CD4-positive, alpha-beta T cell treated with Interferon gamma for 1 hour (primary cell): ENCODE data around the gene FAM24B.
"Not testable (repeated sequence)": the region's sequence is repeated elsewhere in the genome, so short reads cannot be mapped to it uniquely, and the experiment has no call there.

Experiments used
- DNase-seq: peaks from one replicate; pipeline ENCODE4 v3.0.0-alpha.2; 2020

Gene FAM24B, protein sequence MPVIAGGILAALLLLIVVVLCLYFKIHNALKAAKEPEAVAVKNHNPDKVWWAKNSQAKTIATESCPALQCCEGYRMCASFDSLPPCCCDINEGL

DNA sequence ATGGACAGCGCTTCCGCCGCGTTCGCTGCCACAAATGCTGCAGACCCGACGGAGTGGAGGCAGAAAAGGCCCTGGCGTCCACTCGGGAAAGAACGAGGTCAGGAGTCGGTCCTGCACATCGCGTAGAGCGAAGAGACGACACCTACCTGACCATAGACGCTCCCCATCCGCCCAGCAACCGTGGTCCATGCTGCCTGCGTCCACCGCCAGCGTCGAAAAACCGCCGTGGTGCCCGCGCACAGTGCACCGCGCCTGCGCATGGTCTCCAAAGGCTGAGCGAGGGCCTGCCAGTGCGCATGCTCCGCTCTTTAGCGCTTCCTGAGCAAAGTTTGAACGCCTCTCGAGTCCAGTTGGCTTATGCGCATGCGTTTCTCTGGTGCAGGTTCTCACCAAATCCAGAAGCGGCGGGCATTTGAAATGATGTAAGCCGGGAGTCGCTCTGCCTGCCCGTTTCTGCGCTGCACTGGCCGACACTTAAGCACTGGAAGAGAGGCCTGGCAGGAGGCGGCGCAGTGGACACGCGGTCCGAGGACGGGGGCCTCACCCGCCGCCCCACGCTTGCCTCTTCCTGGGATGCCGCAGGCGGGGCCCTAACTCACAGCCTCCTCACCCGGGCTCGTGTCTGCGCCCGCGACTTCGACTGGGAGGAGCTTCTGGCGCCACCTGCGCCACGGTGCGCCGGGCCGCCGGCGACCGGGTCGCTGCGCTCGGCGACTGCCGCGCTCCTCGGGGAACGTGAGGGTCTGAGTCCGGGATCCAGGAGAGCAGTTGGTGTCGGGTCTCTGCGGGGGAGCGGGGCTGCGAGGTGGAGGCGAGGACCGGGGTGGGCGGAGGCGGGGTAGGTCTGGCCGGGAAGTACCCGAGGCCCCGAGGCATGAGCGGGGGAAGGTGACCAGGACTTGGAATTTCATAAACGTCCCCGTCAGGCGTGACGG is at the start of gene FAM24B:
Gene FAM24B, minus strand, starts transcription at position 243 of the 935 bp plus-strand sequence. CDS start 29,066 bp downstream, outside the sequence.
- DNase-seq, result peak; percentile 96

- no peak for DNase-seq
Measured at GRCh38 chr10:122915700-122916099, 36.3 kb upstream of the FAM24B start.

- no peak for DNase-seq
Measured at GRCh38 chr10:122911889-122912484, 32.6 kb upstream of the FAM24B start.

- no peak for DNase-seq
Measured at GRCh38 chr10:122910310-122910709, 30.9 kb upstream of the FAM24B start, which contains the start of gene FAM24A. Gene FAM24A, plus strand, starts transcription at chr10:122910610. Its CDS starts 1,025 bp downstream, at chr10:122911635.

DNA sequence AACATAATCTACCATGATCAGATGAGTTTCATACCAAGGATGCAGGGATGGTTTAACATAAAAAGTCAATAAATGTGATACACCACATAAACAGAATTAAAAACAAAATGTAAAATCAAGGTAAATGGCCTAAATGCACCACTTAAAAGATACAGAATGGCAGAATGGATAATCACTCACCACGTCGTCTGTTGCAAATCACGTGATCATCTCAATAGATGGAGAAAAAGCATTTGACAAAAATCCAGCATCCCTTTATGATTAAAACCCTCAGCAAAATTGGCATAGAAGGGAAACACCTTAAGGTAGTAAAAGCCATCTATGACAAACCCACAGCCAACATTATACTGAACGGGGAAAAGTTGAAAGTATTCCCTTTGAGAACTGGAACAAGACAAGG is 24.5 kb upstream of the FAM24B start:
- not testable (repeated sequence) for DNase-seq

DNA sequence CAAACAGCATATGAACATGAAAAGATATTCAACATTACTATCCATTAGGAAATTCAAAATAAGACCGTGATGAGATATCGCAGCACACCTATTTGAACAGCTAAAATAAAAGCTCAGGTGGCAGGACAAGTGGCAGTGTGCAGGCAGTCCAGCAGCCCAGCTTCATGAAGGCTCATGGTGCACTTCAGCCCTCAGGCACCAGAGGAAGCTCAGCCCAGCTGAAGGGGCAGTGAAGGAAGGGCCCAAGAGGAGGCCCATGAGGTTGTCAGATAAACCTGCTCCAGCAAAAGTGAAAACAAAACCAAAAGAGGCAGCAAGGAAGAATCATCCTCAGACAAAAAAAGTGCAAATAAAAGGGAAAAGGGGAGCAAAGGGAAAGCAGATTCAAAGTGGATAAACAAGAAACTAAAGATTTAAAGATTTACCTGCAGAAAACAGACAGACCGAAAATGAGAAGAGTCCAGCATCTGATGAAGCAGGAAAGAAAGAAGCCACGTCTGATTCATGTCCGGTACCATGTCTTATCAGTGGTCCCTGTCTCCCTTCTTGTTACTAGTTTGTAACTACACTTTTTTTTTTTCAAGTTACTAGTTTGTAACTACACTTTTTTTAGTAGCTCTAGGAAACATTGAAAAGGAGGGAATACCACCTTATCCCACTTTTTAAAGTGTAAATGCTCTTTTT is 15.0 kb upstream of the FAM24B start:
- DNase-seq, result no peak

GRCh38 chr10:122884166-122884565 is 4.8 kb upstream of the FAM24B start:
- no peak for DNase-seq

DNA sequence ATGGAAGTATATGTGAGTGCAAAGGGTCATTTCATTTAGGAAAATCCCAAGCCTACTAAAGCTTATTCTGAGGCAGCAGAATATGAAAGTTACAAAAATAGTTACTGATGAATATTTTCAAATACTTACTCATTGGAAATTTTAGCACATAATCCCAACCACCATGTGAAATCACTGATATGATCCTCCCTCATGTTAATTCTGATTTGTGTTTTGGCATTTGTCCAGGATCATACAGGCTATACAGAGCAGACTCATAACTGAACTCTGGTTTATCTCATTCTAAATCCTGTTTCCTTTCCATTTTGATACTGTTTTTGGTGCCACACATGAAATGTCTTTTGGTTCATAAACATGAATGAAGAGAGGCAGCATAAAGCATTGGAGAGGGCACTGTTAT is 3.4 kb upstream of the FAM24B start:
- DNase-seq, result no peak

DNA sequence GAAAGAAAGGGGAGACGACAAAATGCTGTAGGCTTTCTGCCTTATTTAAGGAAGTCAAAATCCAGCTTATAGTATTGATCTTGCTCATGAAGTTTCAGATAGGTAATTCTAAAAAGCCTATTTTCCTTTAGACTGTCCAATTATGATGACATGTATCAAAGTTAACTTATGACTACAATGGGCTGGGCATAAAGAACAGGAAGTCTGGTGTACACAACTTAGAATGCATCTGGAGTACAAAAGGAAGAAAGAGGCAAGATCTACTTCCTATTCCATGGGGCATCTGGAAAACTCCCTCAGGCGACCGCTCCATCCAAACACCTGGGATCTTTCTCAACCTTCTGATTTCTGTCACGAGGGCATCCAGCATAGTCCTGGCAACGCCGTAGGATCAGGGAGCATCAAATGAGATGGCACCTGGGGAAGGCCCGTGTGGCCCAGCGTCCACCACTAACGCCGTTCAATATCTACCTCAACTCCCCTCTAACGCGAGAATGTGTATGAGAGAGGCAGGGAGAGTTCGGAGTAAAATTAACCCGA is 512 bp downstream of the FAM24B start:
- DNase-seq, result no peak

- no peak for DNase-seq
Measured at GRCh38 chr10:122877264-122877663, 2.1 kb downstream of the FAM24B start.

DNA sequence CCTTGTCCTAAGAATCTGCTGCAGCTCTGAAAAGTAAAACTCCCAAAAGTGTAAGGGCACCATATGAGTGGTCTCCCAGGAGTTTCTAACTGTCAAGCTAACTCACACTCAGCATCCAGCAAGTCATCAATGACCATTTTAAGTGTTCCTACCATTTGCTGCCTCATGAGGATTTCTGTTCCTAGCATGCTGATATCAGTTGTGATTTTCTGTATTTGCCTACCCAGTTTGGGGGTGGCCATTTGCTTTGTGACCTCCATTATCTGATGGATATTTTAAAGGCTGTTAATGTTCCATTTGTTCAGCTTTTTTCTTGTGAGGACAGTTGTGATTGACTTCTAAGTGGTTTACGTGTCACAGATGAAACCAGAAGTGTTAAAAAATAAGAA is 2.9 kb downstream of the FAM24B start:
- no peak for DNase-seq

- no peak for DNase-seq
Measured at GRCh38 chr10:122875843-122876466, 3.4 kb downstream of the FAM24B start.

DNA sequence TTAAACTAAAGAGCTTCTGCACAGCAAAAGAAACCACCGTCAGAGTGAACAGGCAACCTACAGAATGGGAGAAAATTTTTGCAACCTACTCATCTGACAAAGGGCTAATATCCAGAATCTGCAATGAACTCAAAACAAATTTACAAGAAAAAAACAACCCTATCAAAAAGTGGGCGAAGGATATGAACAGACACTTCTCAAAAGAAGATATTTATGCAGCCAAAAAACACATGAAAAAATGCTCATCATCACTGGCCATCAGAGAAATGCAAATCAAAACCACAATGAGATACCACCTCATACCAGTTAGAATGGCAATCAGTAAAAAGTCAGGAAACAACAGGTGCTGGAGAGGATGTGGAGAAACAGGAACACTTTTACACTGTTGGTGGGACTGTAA is 7.4 kb downstream of the FAM24B start:
- DNase-seq, result not testable (repeated sequence)

DNA sequence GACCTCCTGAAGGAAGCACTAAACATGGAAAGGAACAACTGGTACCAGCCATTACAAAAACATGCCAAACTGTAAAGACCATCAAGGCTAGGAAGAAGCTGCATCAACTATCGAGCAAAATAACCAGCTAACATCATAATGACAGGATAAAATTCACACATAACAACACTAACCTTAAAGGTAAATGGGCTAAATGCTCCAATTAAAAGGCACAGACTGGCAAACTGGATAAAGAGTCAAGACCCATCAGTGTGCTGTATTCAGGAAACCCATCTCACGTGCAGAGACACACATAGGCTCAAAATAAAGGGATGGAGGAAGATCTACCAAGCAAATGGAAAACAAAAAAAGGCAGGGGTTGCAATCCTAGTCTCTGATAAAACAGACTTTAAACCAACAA is 10.6 kb downstream of the FAM24B start:
- DNase-seq, result not testable (repeated sequence)

GRCh38 chr10:122866757-122867482 is 12.5 kb downstream of the FAM24B start:
- not testable (repeated sequence) for DNase-seq

DNA sequence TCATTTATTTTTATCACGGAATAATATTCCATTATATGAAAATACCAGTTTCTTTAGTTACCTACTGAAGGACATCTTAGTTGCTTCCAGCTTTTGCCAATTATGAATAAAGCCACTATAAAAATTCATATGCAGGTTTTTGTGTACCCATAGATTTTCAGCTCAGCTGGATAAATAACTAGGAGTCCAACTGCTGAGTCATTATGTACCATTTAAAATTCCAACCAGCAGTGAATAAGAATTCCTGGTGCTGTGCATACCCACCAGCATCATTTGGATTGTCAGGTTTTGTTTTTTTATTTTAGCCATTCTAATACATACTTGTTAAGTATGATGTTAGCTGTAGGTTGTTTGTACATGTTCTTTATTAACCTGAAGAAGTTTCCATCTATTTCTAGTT is 14.5 kb downstream of the FAM24B start:
- DNase-seq, result no peak

GRCh38 chr10:122864194-122864592 is 15.2 kb downstream of the FAM24B start:
- DNase-seq, result no peak

DNA sequence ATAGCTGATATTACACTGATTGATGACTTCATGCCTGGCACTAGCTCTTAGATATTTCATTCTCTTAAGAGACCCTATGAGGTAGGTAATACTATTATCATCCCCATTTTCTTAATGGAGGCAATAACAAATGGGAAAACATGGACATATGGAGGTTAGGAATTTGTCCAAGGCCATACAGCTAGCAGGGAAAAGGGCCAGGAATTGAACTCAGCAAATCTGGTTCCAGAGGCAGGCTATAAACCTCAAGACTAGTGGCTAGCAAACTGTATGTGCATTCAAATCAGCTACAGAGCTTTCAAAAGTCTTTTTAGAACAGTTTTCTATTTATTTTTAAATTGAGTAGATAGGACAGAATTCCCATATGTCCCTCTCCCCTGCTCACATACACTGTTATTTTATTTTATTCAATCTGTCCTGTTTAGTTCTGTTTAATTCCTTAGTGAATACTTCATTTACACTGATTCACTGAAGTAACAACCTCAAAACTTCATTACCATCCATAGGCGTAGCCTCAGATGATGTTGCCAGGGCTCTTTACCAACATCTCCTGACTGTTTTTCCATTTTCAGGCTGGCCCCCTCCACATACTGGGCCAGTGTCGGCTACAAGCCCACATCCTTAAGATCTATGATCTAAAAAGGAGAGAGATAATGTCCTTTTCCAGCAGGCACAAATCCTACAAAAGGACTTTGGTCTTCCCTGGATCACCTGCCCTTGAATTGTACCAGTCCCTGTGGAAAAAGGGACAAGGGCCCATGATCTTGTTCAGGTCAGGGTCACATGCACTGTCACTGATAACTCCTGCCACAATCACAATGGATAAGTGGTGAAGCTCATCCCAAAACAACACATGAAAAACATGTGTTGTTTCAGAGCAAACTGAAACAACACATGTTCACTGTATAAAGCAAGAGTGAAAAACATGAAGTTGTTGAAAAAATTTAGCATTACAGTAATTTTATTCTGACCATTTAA is 15.9 kb downstream of the FAM24B start:
- DNase-seq, result no peak

- DNase-seq, result no peak
Measured at GRCh38 chr10:122861711-122862161, 17.6 kb downstream of the FAM24B start.

DNA sequence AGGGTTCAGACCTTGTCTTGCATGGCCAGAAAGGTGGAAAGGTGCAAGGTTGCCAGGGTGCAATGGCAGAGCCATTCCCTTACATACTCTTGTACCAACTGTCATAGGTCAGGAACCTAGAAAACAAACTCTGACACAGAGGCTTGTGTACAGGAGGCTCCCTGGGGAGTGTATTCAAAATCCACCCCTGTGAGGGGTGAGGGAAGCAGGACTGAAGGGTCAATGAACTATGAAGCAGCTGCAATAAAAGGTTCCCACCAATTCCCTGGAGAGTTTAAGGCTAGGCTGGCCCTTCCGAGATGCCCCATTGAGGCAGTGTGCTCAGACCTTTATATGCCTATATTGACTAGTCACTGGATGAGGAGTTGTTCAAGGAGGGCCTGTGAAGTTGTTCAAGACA is 19.9 kb downstream of the FAM24B start:
- no peak for DNase-seq
